Adrenal gland (tissue), 5 donors: ENCODE results near the gene BRAF.

Source experiments
- POLR2A ChIP-seq, 2 donors: fragments of 450-650 bp; IDR thresholded peaks; one replicate each; pipeline ENCODE4 v1.6.1; 2017; ENCODE audit warnings: antibody characterized with exemption in 2 of 2, mild to moderate bottlenecking in 2 of 2, moderate library complexity in 1 of 2
- TF ChIP-seq, protein P1 (sequence below), 6 experiments: fragments of 450-650 bp in 4 of 6; fragments of 200-600 bp in 2 of 6; sonication (generic) in 1 of 6; IDR thresholded peaks; 1 replicate in 5 of 6; 2 replicates in 1 of 6; pipeline versions ENCODE4 v1.5.1 to v1.8.0; 2016 to 2021; ENCODE audit warnings: antibody characterized with exemption in 6 of 6, mild to moderate bottlenecking in 2 of 6, moderate library complexity in 1 of 6
- donor health status: DM: no; HTN: no; CAD: no.

DNA sequence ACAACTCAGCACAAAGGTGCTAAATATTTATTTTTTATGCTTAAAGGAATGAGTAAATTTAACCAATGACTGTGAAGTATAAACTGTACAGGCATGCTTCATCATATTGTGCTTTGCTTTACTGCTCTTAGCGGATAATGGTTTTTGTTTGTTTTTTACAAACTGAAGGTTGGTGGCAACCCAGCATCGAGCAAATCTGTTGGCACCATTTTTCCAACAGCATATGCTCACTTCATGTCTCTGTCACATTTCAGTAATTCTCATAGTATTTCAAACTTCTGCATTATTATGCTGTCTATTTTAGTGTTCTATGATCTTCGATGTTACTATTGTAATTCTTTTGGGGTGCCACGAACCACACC, 22.8 kb downstream of the BRAF start:
- no peak for TF ChIP-seq POLR2A (IDR thresholded peaks at IDR 0.05)
- TF ChIP-seq, protein P1, sequence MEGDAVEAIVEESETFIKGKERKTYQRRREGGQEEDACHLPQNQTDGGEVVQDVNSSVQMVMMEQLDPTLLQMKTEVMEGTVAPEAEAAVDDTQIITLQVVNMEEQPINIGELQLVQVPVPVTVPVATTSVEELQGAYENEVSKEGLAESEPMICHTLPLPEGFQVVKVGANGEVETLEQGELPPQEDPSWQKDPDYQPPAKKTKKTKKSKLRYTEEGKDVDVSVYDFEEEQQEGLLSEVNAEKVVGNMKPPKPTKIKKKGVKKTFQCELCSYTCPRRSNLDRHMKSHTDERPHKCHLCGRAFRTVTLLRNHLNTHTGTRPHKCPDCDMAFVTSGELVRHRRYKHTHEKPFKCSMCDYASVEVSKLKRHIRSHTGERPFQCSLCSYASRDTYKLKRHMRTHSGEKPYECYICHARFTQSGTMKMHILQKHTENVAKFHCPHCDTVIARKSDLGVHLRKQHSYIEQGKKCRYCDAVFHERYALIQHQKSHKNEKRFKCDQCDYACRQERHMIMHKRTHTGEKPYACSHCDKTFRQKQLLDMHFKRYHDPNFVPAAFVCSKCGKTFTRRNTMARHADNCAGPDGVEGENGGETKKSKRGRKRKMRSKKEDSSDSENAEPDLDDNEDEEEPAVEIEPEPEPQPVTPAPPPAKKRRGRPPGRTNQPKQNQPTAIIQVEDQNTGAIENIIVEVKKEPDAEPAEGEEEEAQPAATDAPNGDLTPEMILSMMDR (IDR thresholded peaks at IDR 0.05), result no peak
